PC-3 (cell line): Measurements from ENCODE around the gene TSEN2. TPM values are rescaled to one million over a fixed set of nuclear protein-coding genes. Genes with fewer than 3 reads are reported as not detected.
A peak's percentile ranks its signal among the peaks of the same experiment; 100 is the strongest.

Experiments
- ATAC-seq: fragments of 200-7000 bp; cut with Tn5 transposase; 2 replicates; pipeline ENCODE4 v1.9.1; 2020; ENCODE audit warnings: mild to moderate bottlenecking, moderate library complexity
- BruUV-seq: library from RNA; stranded (reverse); fragments of 400-500 nt; replicated peaks from 2 replicates; lab custom pipeline; 2021; lab: Mats Ljungman, UMichigan
- CTCF ChIA-PET: fragments of 300-600 bp; sonication (Branson Sonifier 250); formaldehyde crosslinking; loops from one replicate; lab custom pipeline; 2022; ENCODE audit warnings: antibody characterized with exemption; lab: Charles Lee
- POLR2A ChIA-PET: fragments of 300-600 bp; sonication (Branson Sonifier 250); formaldehyde crosslinking; loops from one replicate; lab custom pipeline; 2022; ENCODE audit warnings: antibody characterized with exemption; ENCODE audit not compliant: unreplicated experiment; lab: Charles Lee
- DNase-seq: peaks from one replicate; pipeline ENCODE4 v3.0.0-alpha.2; 2015
- H2AFZ ChIP-seq: fragments of 300-600 bp; sonication (generic); 2 replicates; pipeline ENCODE4 v1.6.0; 2016; ENCODE audit warnings: antibody characterized with exemption, low read length
- H3F3A ChIP-seq: fragments of 300-600 bp; sonication (generic); one replicate; pipeline ENCODE4 v1.6.0; 2017; ENCODE audit warnings: antibody characterized with exemption, low read length, control low read depth, mild to moderate bottlenecking; ENCODE audit not compliant: unreplicated experiment
- H3K27ac ChIP-seq: fragments of 300-600 bp; sonication (generic); 2 replicates; pipeline ENCODE4 v1.5.1; 2016; ENCODE audit warnings: mild to moderate bottlenecking, low read length
- H3K27me3 ChIP-seq: fragments of 300-600 bp; sonication (generic); 2 replicates; pipeline ENCODE4 v1.6.1; 2016; ENCODE audit warnings: low read length, mixed read lengths
- H3K36me3 ChIP-seq: fragments of 300-600 bp; sonication (generic); 2 replicates; pipeline ENCODE4 v1.6.1; 2016; ENCODE audit warnings: low read depth, mixed run types, low read length, mixed read lengths
- H3K4me1 ChIP-seq: fragments of 300-600 bp; sonication (generic); 2 replicates; pipeline ENCODE4 v1.5.1; 2016; ENCODE audit warnings: low read length; ENCODE audit not compliant: insufficient read depth
- H3K4me2 ChIP-seq: fragments of 300-600 bp; sonication (generic); 2 replicates; pipeline ENCODE4 v1.6.0; 2016; ENCODE audit warnings: low read length
- H3K4me3 ChIP-seq: fragments of 300-600 bp; sonication (generic); 2 replicates; pipeline ENCODE4 v1.5.1; 2016; ENCODE audit warnings: mild to moderate bottlenecking, low read length, mixed read lengths
- H3K79me2 ChIP-seq: fragments of 300-600 bp; sonication (generic); 2 replicates; pipeline ENCODE4 v1.6.1; 2017; ENCODE audit warnings: low read length, mixed read lengths
- H3K9ac ChIP-seq: fragments of 300-600 bp; sonication (generic); 2 replicates; pipeline ENCODE4 v1.6.0; 2016; ENCODE audit warnings: mild to moderate bottlenecking, low read length
- H3K9me2 ChIP-seq: fragments of 300-600 bp; sonication (generic); replicated peaks from 2 replicates; pipeline ENCODE4 v1.6.1; 2016; ENCODE audit warnings: mixed run types, low read length, mixed read lengths
- H3K9me3 ChIP-seq: fragments of 300-600 bp; sonication (generic); 2 replicates; pipeline ENCODE4 v1.6.1; 2016; ENCODE audit warnings: low read length, mixed read lengths
- H4K20me1 ChIP-seq: fragments of 300-600 bp; sonication (generic); 2 replicates; pipeline ENCODE4 v1.6.1; 2016; ENCODE audit warnings: low read length, mixed read lengths
- CTCF ChIP-seq: fragments of 300-600 bp; sonication (generic); conservative IDR thresholded peaks from 2 replicates; pipeline ENCODE4 v1.5.1; 2017; ENCODE audit warnings: antibody characterized with exemption, low read depth, mild to moderate bottlenecking, low read length
- EZH2 ChIP-seq: fragments of 300-600 bp; sonication (generic); IDR thresholded peaks from one replicate; pipeline ENCODE4 v1.6.1; 2017; ENCODE audit warnings: antibody characterized with exemption, mild to moderate bottlenecking, low read length; ENCODE audit not compliant: unreplicated experiment
- EZH2phosphoT487 ChIP-seq: fragments of 300-600 bp; sonication (generic); IDR thresholded peaks from 2 replicates; pipeline ENCODE4 v1.6.1; 2018; ENCODE audit warnings: mild to moderate bottlenecking, antibody characterized with exemption, low read length, borderline replicate concordance
- intact Hi-C: fragments of 100-400 bp; cut with micrococcal nuclease; formaldehyde crosslinking; loops from 2 replicates; pipeline ENCODE4 v1.9.0; 2023
- total RNA-seq: library from RNA; depleted of rRNA; stranded (reverse); fragments of >200 nt; gene quantifications from 2 replicates; pipeline ENCODE4 v1.2.3, GENCODE V29; 2014

The TSEN2 gene
- total RNA-seq, 1 experiment from 2014 or later, result 40.2 TPM

- Histone ChIP-seq H4K20me1 (no peaks in the 10 kb centered on the region), H3F3A (peaks cover 24% of the 10 kb centered on the region), H3K9me3 (no peaks in the 10 kb centered on the region), H3K4me1 (peaks cover 39% of the 10 kb centered on the region), H3K9me2 (no peaks in the 10 kb centered on the region), H3K79me2 (no peaks in the 10 kb centered on the region), H3K9ac (peak overlapping the region; percentile 94), H3K4me3 (peak overlapping the region; percentile 18; the same call in 1 of the 2 replicates), H3K27ac (peak overlapping the region; percentile 98), H3K27me3 (no peaks in the 10 kb centered on the region), H3K36me3 (no peaks in the 10 kb centered on the region), H2AFZ (peak overlapping the region; percentile 25; the same call in 1 of the 2 replicates), H3K4me2 (peak overlapping the region; percentile 66)
- POLR2A ChIA-PET, result interaction anchor here (0.6 to 1.0 kb wide), 4 partner anchors 26 to 45 kb away, joined by 3 to 11 read pairs (median 8); no protein-coding TSS in a partner anchor
- no peak for TF ChIP-seq EZH2phosphoT487
- TF ChIP-seq CTCF, result no peak
- TF ChIP-seq EZH2, result no peak
- DNase-seq (peak; percentile 99), ATAC-seq (peak; percentile 83)
- intact Hi-C loops, result loop anchor here (1.0 to 2.0 kb wide), 7 partner anchors 17 to 74 kb away; no protein-coding TSS in a partner anchor
- CTCF ChIA-PET, result interaction anchor here (1.0 kb wide), 3 partner anchors 26 to 35 kb away, joined by 5 read pairs; no protein-coding TSS in a partner anchor
- BruUV-seq, result TSS peak; percentile 85
Measured at GRCh38 chr3:12444582-12445471, 39.5 kb upstream of the TSEN2 start.

GRCh38 chr3:12445523-12446240 lies 38.6 kb upstream of the TSEN2 start:
- intact Hi-C loops, result loop anchor here (1.0 to 2.0 kb wide), 7 partner anchors 17 to 74 kb away; no protein-coding TSS in a partner anchor
- Histone ChIP-seq H3K27ac (peak overlapping the region; percentile 98), H3K4me1 (peaks cover 47% of the 10 kb centered on the region), H3K79me2 (no peaks in the 10 kb centered on the region), H3K9me3 (no peaks in the 10 kb centered on the region), H3K4me3 (no peak overlapping the region), H3K36me3 (no peaks in the 10 kb centered on the region), H3K9ac (peak overlapping the region; percentile 94), H3K4me2 (peak overlapping the region; percentile 25), H2AFZ (no peak overlapping the region), H4K20me1 (no peaks in the 10 kb centered on the region), H3K9me2 (no peaks in the 10 kb centered on the region), H3F3A (peaks cover 24% of the 10 kb centered on the region), H3K27me3 (no peaks in the 10 kb centered on the region)
- CTCF ChIA-PET, result interaction anchor here (1.0 kb wide), 3 partner anchors 25 to 34 kb away, joined by 5 read pairs; no protein-coding TSS in a partner anchor
- POLR2A ChIA-PET, result interaction anchor here (0.6 to 1.0 kb wide), 3 partner anchors 25 to 46 kb away, joined by 8 to 11 read pairs (median 9); no protein-coding TSS in a partner anchor
- peak; percentile 0; the same call in 1 of the 2 replicates for ATAC-seq
- TF ChIP-seq EZH2phosphoT487, result no peak
- TF ChIP-seq CTCF, result no peak
- no peak for TF ChIP-seq EZH2
- TSS peak; percentile 85 for BruUV-seq
- no peak for DNase-seq
